Uterus (tissue), 2 donors: ENCODE measurements around the gene YIPF5.

ENCODE experiments used
- CTCF ChIP-seq, 4 experiments: fragments of 200-600 bp in 2 of 4; fragments of 450-650 bp in 2 of 4; sonication (generic) in 2 of 4; IDR thresholded peaks; one replicate each; pipeline ENCODE4 v1.5.1; 2016 to 2019; ENCODE audit warnings: antibody characterized with exemption in 4 of 4, mild to moderate bottlenecking in 2 of 4, moderate library complexity in 1 of 4
- POLR2A ChIP-seq, 2 donors: fragments of 450-650 bp; IDR thresholded peaks; one replicate each; pipeline ENCODE4 v1.6.1; 2016; ENCODE audit warnings: antibody characterized with exemption in 2 of 2, mild to moderate bottlenecking in 1 of 2, moderate library complexity in 1 of 2

DNA sequence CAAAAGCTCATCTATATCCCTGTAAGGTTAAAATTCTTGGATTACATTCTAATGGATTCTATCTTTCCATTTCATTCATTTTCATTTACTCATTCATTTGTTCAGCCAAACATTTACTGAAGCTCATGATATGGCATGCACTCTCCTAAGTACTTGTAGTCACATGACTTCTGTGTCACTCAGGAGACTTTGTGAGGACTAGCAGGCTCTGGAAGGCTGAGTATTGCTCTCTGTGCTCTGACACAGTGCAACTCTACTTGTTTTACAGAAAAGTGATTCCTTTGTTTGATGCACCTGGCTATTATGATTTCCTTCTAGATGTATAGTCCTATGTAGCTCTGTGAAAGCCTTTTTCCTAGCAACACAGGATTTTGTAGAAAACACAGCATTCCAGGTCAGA lies 53.0 kb downstream of the YIPF5 start:
- no peak for TF ChIP-seq CTCF (IDR thresholded peaks at IDR 0.05)
- no peak for TF ChIP-seq POLR2A (IDR thresholded peaks at IDR 0.05)
